Naive thymus-derived CD4-positive, alpha-beta T cell (primary cell): Measurements from ENCODE around the gene UBXN7. TPM values are rescaled to one million over a fixed set of nuclear protein-coding genes. Genes with fewer than 3 reads are reported as not detected.
"Not testable (repeated sequence)": the region's sequence is repeated elsewhere in the genome, so short reads cannot be mapped to it uniquely, and the experiment has no call there.

ENCODE experiments used
- ATAC-seq: fragments of 150-1000 bp; cut with Tn5 transposase; 2 replicates; pipeline ENCODE4 v1.10.0; 2021; ENCODE audit warnings: mild to moderate bottlenecking, moderate library complexity
- CTCF ChIA-PET: fragments of 350-600 bp; sonication (Branson Sonifier 250); formaldehyde crosslinking; loops from one replicate; lab custom pipeline; 2021; ENCODE audit warnings: antibody characterized with exemption; lab: Charles Lee
- POLR2A ChIA-PET: fragments of 350-600 bp; sonication (Branson Sonifier 250); formaldehyde crosslinking; loops from one replicate; lab custom pipeline; 2021; ENCODE audit warnings: antibody characterized with exemption, inconsistent platforms; lab: Charles Lee
- DNase-seq, 9 donors: peaks; one replicate each; pipeline versions ENCODE4 v3.0.0 to v3.0.0-alpha.2; 2020 to 2022; ENCODE audit warnings: mixed read lengths in 1 of 9
- H3K27ac ChIP-seq: one replicate; pipeline ENCODE4 v1.7.0; 2013; ENCODE audit warnings: mild to moderate bottlenecking, low read depth, low read length, moderate library complexity
- H3K27me3 ChIP-seq, 2 donors: one replicate each; pipeline ENCODE4 v1.7.0; 2013; ENCODE audit warnings: low read length in 2 of 2, mild to moderate bottlenecking in 2 of 2, moderate library complexity in 2 of 2; ENCODE audit not compliant: control insufficient read depth in 2 of 2, insufficient read depth in 2 of 2
- H3K36me3 ChIP-seq, 3 experiments: 1 replicate in 2 of 3; 2 replicates in 1 of 3; pipeline ENCODE4 v1.7.0; 2013; ENCODE audit warnings: low read length in 3 of 3, mild to moderate bottlenecking in 3 of 3, moderate library complexity in 1 of 3; ENCODE audit not compliant: insufficient read depth in 3 of 3, control insufficient read depth in 2 of 3
- H3K4me1 ChIP-seq, 2 donors: one replicate each; pipeline ENCODE4 v1.7.0; 2013; ENCODE audit warnings: low read length in 2 of 2, mild to moderate bottlenecking in 2 of 2, moderate library complexity in 1 of 2; ENCODE audit not compliant: control insufficient read depth in 2 of 2, insufficient read depth in 2 of 2
- H3K4me3 ChIP-seq: 2 replicates; pipeline ENCODE4 v1.7.0; 2013; ENCODE audit warnings: mild to moderate bottlenecking, low read length
- H3K9me3 ChIP-seq, 3 experiments: 1 replicate in 2 of 3; 2 replicates in 1 of 3; pipeline ENCODE4 v1.7.0; 2013; ENCODE audit warnings: low read length in 3 of 3; ENCODE audit not compliant: control insufficient read depth in 2 of 3
- H3K27ac Mint-ChIP-seq, 9 donors: one replicate each; pipeline ENCODE4 v1.8.0; 2020 to 2022; ENCODE audit warnings: mixed read lengths in 9 of 9, mild to moderate bottlenecking in 8 of 9, moderate library complexity in 5 of 9, inconsistent platforms in 2 of 9
- H3K27me3 Mint-ChIP-seq, 5 donors: one replicate each; pipeline ENCODE4 v1.8.0; 2021 to 2022; ENCODE audit warnings: mixed read lengths in 5 of 5, mild to moderate bottlenecking in 1 of 5
- H3K36me3 Mint-ChIP-seq, 5 donors: one replicate each; pipeline ENCODE4 v1.8.0; 2020 to 2022; ENCODE audit warnings: mixed read lengths in 5 of 5, mild to moderate bottlenecking in 3 of 5, inconsistent platforms in 1 of 5
- H3K4me1 Mint-ChIP-seq, 7 donors: one replicate each; pipeline ENCODE4 v1.8.0; 2020 to 2022; ENCODE audit warnings: mixed read lengths in 7 of 7, mild to moderate bottlenecking in 3 of 7, inconsistent platforms in 1 of 7
- H3K4me3 Mint-ChIP-seq, 10 donors: one replicate each; pipeline ENCODE4 v1.8.0; 2020 to 2022; ENCODE audit warnings: mild to moderate bottlenecking in 10 of 10, mixed read lengths in 10 of 10, moderate library complexity in 6 of 10, inconsistent platforms in 2 of 10
- H3K9me3 Mint-ChIP-seq, 11 donors: one replicate each; pipeline ENCODE4 v1.8.0; 2020 to 2022; ENCODE audit warnings: mixed read lengths in 11 of 11, mild to moderate bottlenecking in 4 of 11, inconsistent platforms in 1 of 11, moderate library complexity in 1 of 11
- intact Hi-C, 2 donors: fragments of 100-400 bp; cut with micrococcal nuclease; formaldehyde crosslinking; loops; one replicate each; pipeline ENCODE4 v1.15.1; 2023
- polyA plus RNA-seq, 2 donors: library from polyadenylated mRNA; unstranded; fragments of 300-500 nt; fragmentation: Illumina TruSeq; gene quantifications; one replicate each; pipeline ENCODE4 v1.2.3, GENCODE V29; 2021
- total RNA-seq, 6 experiments: library from RNA in 5 of 6; stranded (reverse) in 5 of 6; gene quantifications; 1 replicate in 5 of 6; 2 replicates in 1 of 6; pipeline ENCODE4 v1.2.3 and lab custom pipeline; 2021 to 2026

The UBXN7 gene
- total and polyA plus RNA-seq, 7 experiments from 2014 or later: 30.2 to 90.6 (median 66.7) TPM

- H3K27me3 Mint-ChIP-seq, H3K36me3 ChIP-seq, H3K27ac ChIP-seq, H3K9me3 Mint-ChIP-seq, H3K4me3 Mint-ChIP-seq, CTCF ChIA-PET, H3K4me3 ChIP-seq, ATAC-seq, POLR2A ChIA-PET, H3K9me3 ChIP-seq, H3K4me1 Mint-ChIP-seq, intact Hi-C loops, H3K27me3 ChIP-seq, H3K4me1 ChIP-seq, DNase-seq, H3K27ac Mint-ChIP-seq: not testable (repeated sequence)
- H3K36me3 Mint-ChIP-seq: peaks cover 7 to 19% (median 10%) of the 10 kb centered on the region in 5 donors
Measured at GRCh38 chr3:196343917-196344316, 88.3 kb downstream of the UBXN7 start.

- H3K27me3 Mint-ChIP-seq: peaks cover 0 to 8% (median 0%) of the 10 kb centered on the region in 5 donors
- no peak overlapping the region for H3K4me3 ChIP-seq
- peak; percentile 54 for ATAC-seq
- H3K27ac ChIP-seq: no peak overlapping the region
- peaks cover 0 to 2% (median 0%) of the 10 kb centered on the region in 11 donors for H3K9me3 Mint-ChIP-seq
- H3K27ac Mint-ChIP-seq: no peak overlapping the region
- no peaks in the 10 kb centered on the region for H3K36me3 ChIP-seq
- peaks cover 0 to 7% (median 0%) of the 10 kb centered on the region in 7 donors for H3K4me1 Mint-ChIP-seq
- intact Hi-C loops: no loop called here
- no peaks in the 10 kb centered on the region for H3K9me3 ChIP-seq
- H3K4me1 ChIP-seq: no peaks in the 10 kb centered on the region
- ChIA-PET POLR2A (no interaction called here), CTCF (no interaction called here)
- H3K36me3 Mint-ChIP-seq: peaks cover 3 to 11% (median 5%) of the 10 kb centered on the region in 5 donors
- no peaks in the 10 kb centered on the region for H3K27me3 ChIP-seq
- H3K4me3 Mint-ChIP-seq: no peak overlapping the region
- no peak for DNase-seq
Measured at GRCh38 chr3:196341137-196341536, 91.1 kb downstream of the UBXN7 start.

- no peak overlapping the region for H3K4me3 ChIP-seq
Measured at GRCh38 chr3:196340466-196340865, 91.8 kb downstream of the UBXN7 start.

GRCh38 chr3:196339493-196340254 lies 92.6 kb downstream of the UBXN7 start:
- ATAC-seq: peak; percentile 35
- H3K36me3 Mint-ChIP-seq: peaks cover 0 to 4% (median 0%) of the 10 kb centered on the region in 5 donors
- H3K27me3 ChIP-seq: no peaks in the 10 kb centered on the region
- no peaks in the 10 kb centered on the region for H3K9me3 ChIP-seq
- no peaks in the 10 kb centered on the region for H3K36me3 ChIP-seq
- no peaks in the 10 kb centered on the region for H3K4me1 ChIP-seq
- no peak overlapping the region for H3K4me3 Mint-ChIP-seq
- no peak overlapping the region for H3K4me3 ChIP-seq
- H3K27ac Mint-ChIP-seq: no peak overlapping the region
- H3K9me3 Mint-ChIP-seq: no peaks in the 10 kb centered on the region
- no peak for DNase-seq
- POLR2A ChIA-PET: no interaction called here
- CTCF ChIA-PET: no interaction called here
- intact Hi-C loops: no loop called here
- H3K4me1 Mint-ChIP-seq: peaks cover 0 to 1% (median 0%) of the 10 kb centered on the region in 7 donors
- H3K27ac ChIP-seq: no peak overlapping the region
- H3K27me3 Mint-ChIP-seq: peaks cover 0 to 8% (median 0%) of the 10 kb centered on the region in 5 donors

More at GRCh38 chr3:196340466-196340865, 91.8 kb downstream of the UBXN7 start:
- Histone ChIP-seq H3K4me1 (no peaks in the 10 kb centered on the region), H3K27ac (no peak overlapping the region), H3K27me3 (no peaks in the 10 kb centered on the region), H3K9me3 (no peaks in the 10 kb centered on the region), H3K36me3 (no peaks in the 10 kb centered on the region)
- peaks cover 0 to 2% (median 0%) of the 10 kb centered on the region in 11 donors for H3K9me3 Mint-ChIP-seq
- H3K4me1 Mint-ChIP-seq: peaks cover 0 to 6% (median 0%) of the 10 kb centered on the region in 7 donors
- ATAC-seq (no peak), DNase-seq (no peak)
- peaks cover 0 to 8% (median 0%) of the 10 kb centered on the region in 5 donors for H3K27me3 Mint-ChIP-seq
- POLR2A ChIA-PET: no interaction called here
- H3K36me3 Mint-ChIP-seq: peaks cover 0 to 5% (median 0%) of the 10 kb centered on the region in 5 donors
- H3K4me3 Mint-ChIP-seq: no peak overlapping the region
- intact Hi-C loops: no loop called here
- H3K27ac Mint-ChIP-seq: peak overlapping the region in 1 of 9 donors; percentile 23
- CTCF ChIA-PET: no interaction called here

- CTCF ChIA-PET: no interaction called here
- Histone ChIP-seq H3K27me3 (no peaks in the 10 kb centered on the region), H3K27ac (no peak overlapping the region), H3K4me1 (no peaks in the 10 kb centered on the region), H3K9me3 (no peaks in the 10 kb centered on the region), H3K36me3 (no peaks in the 10 kb centered on the region), H3K4me3 (no peak overlapping the region)
- intact Hi-C loops: no loop called here
- no peak for ATAC-seq
- Mint-ChIP-seq H3K36me3 (no peaks in the 10 kb centered on the region), H3K27ac (no peak overlapping the region), H3K9me3 (no peaks in the 10 kb centered on the region), H3K4me1 (peaks cover 0 to 1% (median 0%) of the 10 kb centered on the region in 7 donors), H3K4me3 (no peak overlapping the region), H3K27me3 (peaks cover 0 to 8% (median 0%) of the 10 kb centered on the region in 5 donors)
- POLR2A ChIA-PET: no interaction called here
- DNase-seq: no peak
Measured at GRCh38 chr3:196339044-196339443, 93.2 kb downstream of the UBXN7 start.

GRCh38 chr3:196336319-196337145 lies 95.7 kb downstream of the UBXN7 start:
- Histone ChIP-seq H3K4me1 (no peaks in the 10 kb centered on the region), H3K27me3 (no peaks in the 10 kb centered on the region), H3K36me3 (no peaks in the 10 kb centered on the region), H3K9me3 (no peaks in the 10 kb centered on the region), H3K27ac (no peak overlapping the region), H3K4me3 (no peak overlapping the region)
- ATAC-seq: no peak
- ChIA-PET POLR2A (no interaction called here), CTCF (no interaction called here)
- Mint-ChIP-seq H3K27ac (no peak overlapping the region), H3K36me3 (no peaks in the 10 kb centered on the region), H3K4me3 (no peak overlapping the region), H3K27me3 (peaks cover 0 to 8% (median 0%) of the 10 kb centered on the region in 5 donors), H3K9me3 (peaks cover 0 to 2% (median 0%) of the 10 kb centered on the region in 11 donors), H3K4me1 (peaks cover 0 to 1% (median 0%) of the 10 kb centered on the region in 7 donors)
- DNase-seq: no peak
- intact Hi-C loops: no loop called here
